Measurements from ENCODE around the gene SLC29A1. TPM values are rescaled to one million over a fixed set of nuclear protein-coding genes. Genes with fewer than 3 reads are reported as not detected.

The SLC29A1 gene
- total RNA-seq, 1 donor from 2014 or later: 12.8 TPM

- ATAC-seq: no peak
Measured at GRCh38 chr6:44255871-44256774, 32.7 kb downstream of the SLC29A1 start.

- peak; percentile 14 for ATAC-seq
Measured at GRCh38 chr6:44256775-44257024, 33.3 kb downstream of the SLC29A1 start.

- ATAC-seq: peak; percentile 69
Measured at GRCh38 chr6:44257025-44257752, 33.8 kb downstream of the SLC29A1 start, which contains the start of gene SLC35B2. TSS of gene SLC35B2 (minus strand) at chr6:44257528. CDS start at chr6:44257410, 118 bp downstream.

- no peak for ATAC-seq
Measured at GRCh38 chr6:44257753-44258324, 34.4 kb downstream of the SLC29A1 start.

GRCh38 chr6:44258325-44258863 is 35.0 kb downstream of the SLC29A1 start:
- ATAC-seq: no peak

- ATAC-seq: no peak
Measured at GRCh38 chr6:44258921-44259320, 35.5 kb downstream of the SLC29A1 start.

- ATAC-seq: no peak
Measured at GRCh38 chr6:44260011-44260410, 36.6 kb downstream of the SLC29A1 start.

GRCh38 chr6:44260451-44261297 is 37.3 kb downstream of the SLC29A1 start:
- ATAC-seq: no peak

GRCh38 chr6:44261581-44261980 is 38.2 kb downstream of the SLC29A1 start:
- no peak for ATAC-seq

GRCh38 chr6:44262467-44263353 is 39.3 kb downstream of the SLC29A1 start:
- ATAC-seq: no peak

- ATAC-seq: no peak
Measured at GRCh38 chr6:44263354-44264100, 40.1 kb downstream of the SLC29A1 start.

GRCh38 chr6:44264154-44265006 is 41.0 kb downstream of the SLC29A1 start:
- peak; percentile 22 for ATAC-seq

GRCh38 chr6:44265007-44265721 is 41.8 kb downstream of the SLC29A1 start, which contains the start of gene NFKBIE:
TSS of gene NFKBIE (minus strand) at chr6:44265551. CDS start at chr6:44265346, 205 bp downstream.
- peak; percentile 78 for ATAC-seq

GRCh38 chr6:44265722-44266233 is 42.4 kb downstream of the SLC29A1 start:
- no peak for ATAC-seq

- ATAC-seq: no peak
Measured at GRCh38 chr6:44266347-44266746, 43.0 kb downstream of the SLC29A1 start.

- ATAC-seq: no peak
Measured at GRCh38 chr6:44267252-44267651, 43.9 kb downstream of the SLC29A1 start.

GRCh38 chr6:44268095-44268628 is 44.8 kb downstream of the SLC29A1 start:
- ATAC-seq: peak; percentile 54

All from esophagus mucosa (tissue), 1 donor.